ENCODE data around the gene PTPRM. TPM values are rescaled to one million over a fixed set of nuclear protein-coding genes. Genes with fewer than 3 reads are reported as not detected.

Gene PTPRM
- total RNA-seq, 4 donors from 2014 or later, result 81.5 to 98.9 (median 86.8) TPM

GRCh38 chr18:8359076-8359475 is 792.0 kb downstream of the PTPRM start:
- Histone ChIP-seq H3K27me3 (no peaks in the 10 kb centered on the region), H3K36me3 (no peaks in the 10 kb centered on the region), H3K4me1 (no peaks in the 10 kb centered on the region), H3K4me3 (no peak overlapping the region), H3K9me3 (no peaks in the 10 kb centered on the region), H3K27ac (no peak overlapping the region)
- TF ChIP-seq EP300 (IDR thresholded peaks at IDR 0.05) (no peak), POLR2AphosphoS5 (IDR thresholded peaks at IDR 0.05) (no peak), POLR2A (IDR thresholded peaks at IDR 0.05) (no peak)
- TF ChIP-seq, protein P1, sequence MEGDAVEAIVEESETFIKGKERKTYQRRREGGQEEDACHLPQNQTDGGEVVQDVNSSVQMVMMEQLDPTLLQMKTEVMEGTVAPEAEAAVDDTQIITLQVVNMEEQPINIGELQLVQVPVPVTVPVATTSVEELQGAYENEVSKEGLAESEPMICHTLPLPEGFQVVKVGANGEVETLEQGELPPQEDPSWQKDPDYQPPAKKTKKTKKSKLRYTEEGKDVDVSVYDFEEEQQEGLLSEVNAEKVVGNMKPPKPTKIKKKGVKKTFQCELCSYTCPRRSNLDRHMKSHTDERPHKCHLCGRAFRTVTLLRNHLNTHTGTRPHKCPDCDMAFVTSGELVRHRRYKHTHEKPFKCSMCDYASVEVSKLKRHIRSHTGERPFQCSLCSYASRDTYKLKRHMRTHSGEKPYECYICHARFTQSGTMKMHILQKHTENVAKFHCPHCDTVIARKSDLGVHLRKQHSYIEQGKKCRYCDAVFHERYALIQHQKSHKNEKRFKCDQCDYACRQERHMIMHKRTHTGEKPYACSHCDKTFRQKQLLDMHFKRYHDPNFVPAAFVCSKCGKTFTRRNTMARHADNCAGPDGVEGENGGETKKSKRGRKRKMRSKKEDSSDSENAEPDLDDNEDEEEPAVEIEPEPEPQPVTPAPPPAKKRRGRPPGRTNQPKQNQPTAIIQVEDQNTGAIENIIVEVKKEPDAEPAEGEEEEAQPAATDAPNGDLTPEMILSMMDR (IDR thresholded peaks at IDR 0.05), result no peak
- 98 to 100% methylated on average over 3 to 4 of the region's 6 CpGs for WGBS, 2 donors (ENCODE audit: low coverage in 1 of 2)
- ATAC-seq, result no peak

DNA sequence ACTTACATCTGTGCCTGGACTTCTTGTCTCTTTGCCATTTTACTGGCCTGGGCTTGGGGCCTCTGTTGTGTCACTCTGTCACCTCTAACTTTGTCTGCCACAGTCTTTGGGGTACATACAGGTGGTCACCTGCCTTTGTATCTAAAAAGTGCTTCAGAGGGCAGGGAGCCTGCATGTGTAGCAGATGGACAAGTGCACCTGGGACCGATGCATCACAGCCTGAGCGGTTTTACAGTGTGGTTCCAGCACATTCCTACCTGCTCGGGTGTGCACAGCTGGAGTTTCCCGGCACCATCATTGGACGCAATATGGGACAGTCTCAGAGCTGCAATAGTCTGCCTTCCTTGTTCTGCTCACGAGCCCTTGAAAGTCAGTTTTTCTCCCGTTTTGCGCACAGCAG is 792.4 kb downstream of the PTPRM start:
- H3K27ac ChIP-seq, result no peak overlapping the region
- no peaks in the 10 kb centered on the region for H3K9me3 ChIP-seq
- TF ChIP-seq POLR2A (IDR thresholded peaks at IDR 0.05), result no peak
- no peak for TF ChIP-seq POLR2AphosphoS5 (IDR thresholded peaks at IDR 0.05)
- TF ChIP-seq EP300 (IDR thresholded peaks at IDR 0.05), result no peak
- TF ChIP-seq, protein P1 (IDR thresholded peaks at IDR 0.05), result no peak
- no peaks in the 10 kb centered on the region for H3K4me1 ChIP-seq
- no peak overlapping the region for H3K4me3 ChIP-seq
- no peaks in the 10 kb centered on the region for H3K27me3 ChIP-seq
- no peaks in the 10 kb centered on the region for H3K36me3 ChIP-seq
- WGBS, 2 donors (ENCODE audit: low coverage in 1 of 2), result 100% methylated on average over 2 of the region's 8 CpGs; no CpG with 5 or more reads in 1 of the 2 donors
- no peak for ATAC-seq

- H3K4me3 ChIP-seq, result no peak overlapping the region
- no peaks in the 10 kb centered on the region for H3K27me3 ChIP-seq
- H3K4me1 ChIP-seq, result peaks cover 0 to 6% (median under 1%) of the 10 kb centered on the region in 3 donors
- no peak for TF ChIP-seq POLR2A (IDR thresholded peaks at IDR 0.05)
- no peak for TF ChIP-seq EP300 (IDR thresholded peaks at IDR 0.05)
- TF ChIP-seq POLR2AphosphoS5 (IDR thresholded peaks at IDR 0.05), result no peak
- TF ChIP-seq, protein P1 (IDR thresholded peaks at IDR 0.05), result no peak
- no peak for ATAC-seq
- H3K9me3 ChIP-seq, result no peaks in the 10 kb centered on the region
- no peaks in the 10 kb centered on the region for H3K36me3 ChIP-seq
- WGBS, 2 donors (ENCODE audit: low coverage in 1 of 2), result 100% methylated on average over 4 of the region's 5 CpGs; no CpG with 5 or more reads in 1 of the 2 donors
- no peak overlapping the region for H3K27ac ChIP-seq
These were observed 794.9 kb downstream of the PTPRM start for GRCh38 chr18:8361941-8362471.

GRCh38 chr18:8362863-8363262 is 795.7 kb downstream of the PTPRM start:
- no peaks in the 10 kb centered on the region for H3K36me3 ChIP-seq
- no peak for TF ChIP-seq POLR2AphosphoS5 (IDR thresholded peaks at IDR 0.05)
- no peak for TF ChIP-seq POLR2A (IDR thresholded peaks at IDR 0.05)
- TF ChIP-seq, protein P1 (IDR thresholded peaks at IDR 0.05), result no peak
- TF ChIP-seq EP300 (IDR thresholded peaks at IDR 0.05), result no peak
- H3K4me3 ChIP-seq, result no peak overlapping the region
- peaks cover 0 to 14% (median 6%) of the 10 kb centered on the region in 3 donors for H3K4me1 ChIP-seq
- H3K9me3 ChIP-seq, result no peaks in the 10 kb centered on the region
- no peaks in the 10 kb centered on the region for H3K27me3 ChIP-seq
- WGBS, 2 donors (ENCODE audit: low coverage in 1 of 2), result 83 to 92% methylated on average over 4 of the region's 5 CpGs
- no peak overlapping the region for H3K27ac ChIP-seq
- ATAC-seq, result no peak

DNA sequence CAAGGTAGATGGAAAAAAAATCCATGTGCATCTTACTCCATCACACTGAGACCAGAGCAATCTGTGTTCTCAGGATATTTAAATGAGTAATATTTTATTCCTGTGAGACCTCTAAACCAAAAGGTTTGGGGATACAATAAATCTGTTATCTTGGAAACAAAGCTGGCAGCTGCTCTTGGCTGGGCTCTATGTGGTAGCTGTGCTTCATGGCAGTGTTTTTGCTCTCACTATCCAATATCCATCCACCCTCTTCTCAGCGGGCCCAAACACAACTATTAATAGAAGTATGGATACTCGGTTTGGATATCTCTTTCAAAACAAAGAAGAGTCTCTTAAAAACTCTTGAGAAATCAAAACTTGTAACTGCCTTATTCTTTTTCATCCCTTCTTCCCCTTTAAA is 797.3 kb downstream of the PTPRM start:
- no peaks in the 10 kb centered on the region for H3K27me3 ChIP-seq
- H3K4me3 ChIP-seq, result no peak overlapping the region
- H3K27ac ChIP-seq, result no peak overlapping the region
- H3K36me3 ChIP-seq, result no peaks in the 10 kb centered on the region
- 36 to 58% methylated on average over 2 of the region's 2 CpGs for WGBS, 2 donors (ENCODE audit: low coverage in 1 of 2)
- TF ChIP-seq, protein P1 (IDR thresholded peaks at IDR 0.05), result no peak
- TF ChIP-seq EP300 (IDR thresholded peaks at IDR 0.05) (no peak), POLR2A (IDR thresholded peaks at IDR 0.05) (no peak), POLR2AphosphoS5 (IDR thresholded peaks at IDR 0.05) (no peak)
- H3K4me1 ChIP-seq, result peaks cover 0 to 14% (median 6%) of the 10 kb centered on the region in 3 donors
- no peak for ATAC-seq
- no peaks in the 10 kb centered on the region for H3K9me3 ChIP-seq

All from gastroesophageal sphincter (tissue), 4 donors.